Colonic mucosa (tissue), 2 donors: Measurements from ENCODE around the gene B4GALNT3. TPM values are rescaled to one million over a fixed set of nuclear protein-coding genes. Genes with fewer than 3 reads are reported as not detected.

Source experiments
- total RNA-seq, 2 donors: library from RNA; stranded (reverse); fragmentation: NEBNext Ultra II Directional in 1 of 2; extraction: Animal tissue kit (Norgen Biotek cat#: 25700) in 1 of 2; gene quantifications; one replicate each; pipeline ENCODE4 v1.2.1, GENCODE V29; 2021
- donor health status: DM: no; HTN: no; CAD: no.
- donor health status: DM: no; HTN: no; CAD: no.

The B4GALNT3 gene
- total RNA-seq, 2 donors from 2014 or later: 73.7 to 84.0 TPM

Other genes with a start within 250 kb of the B4GALNT3 start
- gene SLC6A12, start 245.8 kb upstream of the B4GALNT3 start, total RNA-seq: 1 to 10 TPM in 1 of 2 donors, under 1 TPM in 1; 0.16 to 2.5 TPM
- gene SLC6A13, start 197.1 kb upstream of the B4GALNT3 start, total RNA-seq: not detected
- gene KDM5A, start 70.6 kb upstream of the B4GALNT3 start, total RNA-seq: 10 to 100 TPM; 60.3 to 64.3 TPM
- 10 to 100 TPM in 1 of 2 donors, 1 to 10 TPM in 1; 5.1 to 12.5 TPM for gene CCDC77, start 58.3 kb upstream of the B4GALNT3 start, total RNA-seq
- gene NINJ2, start 203.5 kb downstream of the B4GALNT3 start, total RNA-seq: 1 to 10 TPM; 2.1 to 4.2 TPM